Cerebellar cortex (tissue), 1 donor: Measurements from ENCODE around the gene ELAVL1.

ENCODE experiments used
- DNase-seq: peaks from one replicate; pipeline ENCODE4 v3.0.0-alpha.2; 2015; ENCODE audit warnings: low spot score

Gene ELAVL1

DNA sequence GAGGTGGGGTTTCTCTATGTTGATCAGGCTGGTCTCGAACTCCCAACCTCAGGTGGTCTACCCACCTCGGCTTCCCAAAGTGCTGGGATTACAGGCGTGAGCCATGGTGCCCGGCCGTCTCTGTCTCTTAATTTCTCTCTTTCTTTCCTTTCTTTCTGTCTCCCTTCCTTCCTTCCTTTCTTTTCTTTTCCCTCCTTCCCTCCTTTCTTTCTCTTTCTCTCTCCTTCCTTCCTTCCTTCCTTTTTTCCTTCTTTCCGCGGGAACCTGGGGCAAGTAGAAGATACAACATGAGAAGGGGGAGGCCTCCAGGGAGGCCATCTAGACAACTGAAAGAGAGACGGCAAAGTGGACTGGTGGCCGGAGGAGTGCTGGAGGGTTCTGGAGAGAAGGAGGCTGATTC, 15.2 kb upstream of the ELAVL1 start:
- DNase-seq = no peak

DNA sequence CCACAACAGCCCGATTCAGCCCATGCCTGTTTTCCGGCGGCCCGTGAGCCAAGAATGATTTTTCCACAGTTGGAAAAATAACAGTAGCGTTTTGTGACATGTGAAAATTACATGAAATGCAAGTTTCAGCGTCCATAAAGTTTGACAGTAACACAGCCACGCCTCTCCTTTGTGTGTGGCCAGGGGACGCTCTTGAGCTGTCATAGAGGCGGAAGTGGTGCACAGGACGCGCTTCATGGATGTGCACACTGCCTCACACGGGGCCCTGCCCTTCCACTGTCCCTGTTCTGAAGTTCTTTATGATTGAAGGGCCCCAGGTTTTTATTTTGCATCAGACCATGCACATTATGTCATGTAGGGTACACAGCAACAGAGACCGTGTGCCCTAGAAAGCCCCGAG, 12.4 kb upstream of the ELAVL1 start:
- DNase-seq = peak; percentile 38

DNA sequence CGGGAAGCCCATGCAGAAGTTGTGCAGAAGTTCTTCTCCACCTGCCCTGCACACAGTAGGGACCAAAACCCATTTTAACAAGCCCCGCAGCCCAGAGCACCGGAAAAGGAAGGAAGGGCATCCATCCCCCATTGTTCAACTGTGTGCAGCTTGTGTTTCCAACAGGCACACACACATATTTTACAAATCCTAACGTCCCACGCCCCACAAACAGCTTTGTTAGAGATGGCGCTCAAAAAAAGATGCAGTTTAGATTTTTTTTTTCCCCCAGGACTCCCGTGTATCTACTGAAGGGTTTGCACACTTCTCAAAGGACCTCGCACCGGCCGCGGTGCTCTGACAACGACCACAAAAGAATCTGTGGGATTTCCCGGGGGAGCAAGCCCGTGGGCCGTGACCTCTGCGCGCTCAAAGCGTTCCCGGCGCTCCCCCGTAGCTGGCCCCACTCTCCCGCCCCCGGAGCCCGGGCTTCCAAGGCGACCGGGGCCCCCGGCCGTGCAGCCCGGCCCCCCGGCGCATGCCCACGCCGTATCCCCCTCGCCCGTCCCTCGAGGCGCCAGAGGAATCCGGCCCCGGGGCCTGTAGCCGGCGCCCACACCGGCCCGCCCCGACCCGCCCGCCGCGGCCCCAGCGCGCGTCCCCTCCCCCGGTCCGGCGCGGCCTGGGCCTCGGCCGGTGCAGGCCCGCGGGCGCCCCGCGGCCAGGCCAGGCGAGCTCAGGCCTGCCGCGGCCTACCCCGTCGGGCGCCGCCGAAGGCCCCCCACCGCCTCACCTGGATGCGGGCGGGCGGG, 523 bp downstream of the ELAVL1 start:
- DNase-seq = no peak

DNA sequence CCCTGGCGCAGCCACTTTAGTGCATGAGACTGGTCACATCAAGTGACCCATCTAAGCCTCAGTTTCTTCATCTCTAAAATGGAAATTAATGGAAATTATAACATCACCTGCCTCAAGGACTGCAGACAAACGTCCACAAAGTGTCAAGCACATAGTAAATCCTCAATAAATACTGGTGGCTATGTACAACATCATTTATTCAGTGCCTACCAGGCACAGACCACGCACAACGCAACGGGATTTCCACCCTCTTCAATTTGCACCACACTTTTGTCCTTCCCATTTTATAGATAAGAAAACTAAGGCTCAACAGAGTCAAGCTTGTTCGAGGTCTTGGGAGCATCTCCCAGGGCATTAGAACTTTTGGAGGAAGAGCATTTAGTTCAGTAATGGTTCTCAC, 1.4 kb downstream of the ELAVL1 start:
- no peak for DNase-seq

DNA sequence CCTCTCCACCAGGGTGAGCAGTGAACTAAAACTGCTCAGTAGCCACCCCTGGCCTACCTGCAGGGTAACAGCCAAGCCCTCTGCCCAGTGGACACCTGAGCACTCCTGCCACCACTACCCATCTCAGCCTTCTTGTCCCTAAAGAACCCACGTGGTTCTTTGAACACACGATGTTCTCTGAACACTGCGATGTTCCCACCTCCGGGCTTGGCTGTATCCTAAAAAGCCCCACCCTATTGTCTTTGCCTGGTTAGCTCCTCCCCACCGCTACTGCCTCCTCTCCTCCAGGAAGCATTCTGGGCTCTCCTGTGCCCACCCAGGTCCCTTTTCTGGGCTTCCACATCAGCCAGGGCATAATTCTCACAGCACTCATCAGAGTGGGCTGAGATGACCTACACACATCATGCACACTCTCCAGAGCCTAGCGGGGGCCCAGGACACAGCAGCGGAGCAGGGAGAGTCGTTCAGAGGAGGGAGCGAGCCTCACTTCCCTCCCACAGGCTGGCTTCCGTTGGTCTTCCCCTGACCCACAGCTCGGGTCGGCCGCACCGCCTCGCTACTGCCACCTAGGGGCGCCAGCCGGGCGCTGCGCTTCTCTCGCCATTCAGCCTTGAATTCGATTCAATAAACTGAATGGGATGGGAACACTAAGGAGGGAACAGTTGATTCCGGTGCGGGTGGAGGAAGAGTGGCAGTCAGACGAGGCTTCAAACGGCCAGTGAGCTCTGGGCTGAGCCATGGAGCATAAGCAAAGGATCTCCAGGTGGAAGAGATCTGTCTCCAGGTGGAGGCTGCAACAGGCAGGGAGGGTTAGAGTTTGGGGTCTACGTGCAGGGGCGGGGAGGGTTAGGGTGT, 3.2 kb downstream of the ELAVL1 start:
- DNase-seq = peak; percentile 85

DNA sequence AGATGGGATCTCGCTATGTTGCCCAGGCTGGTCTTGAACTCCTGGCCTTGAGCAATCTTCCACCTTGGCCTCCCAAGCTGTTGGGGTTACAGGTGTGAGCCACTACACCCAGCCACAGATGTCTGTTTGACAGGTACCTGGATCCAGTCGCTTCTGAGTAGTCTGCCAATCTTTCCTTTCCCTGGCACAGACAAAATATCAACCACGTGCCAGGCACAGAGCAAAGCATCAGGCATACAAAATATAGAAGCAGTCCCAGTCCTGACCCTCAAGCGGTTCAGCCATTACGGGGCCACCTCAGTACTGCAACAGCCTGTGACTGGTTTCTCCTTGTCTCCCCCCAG, 3.8 kb downstream of the ELAVL1 start:
- DNase-seq = no peak

DNA sequence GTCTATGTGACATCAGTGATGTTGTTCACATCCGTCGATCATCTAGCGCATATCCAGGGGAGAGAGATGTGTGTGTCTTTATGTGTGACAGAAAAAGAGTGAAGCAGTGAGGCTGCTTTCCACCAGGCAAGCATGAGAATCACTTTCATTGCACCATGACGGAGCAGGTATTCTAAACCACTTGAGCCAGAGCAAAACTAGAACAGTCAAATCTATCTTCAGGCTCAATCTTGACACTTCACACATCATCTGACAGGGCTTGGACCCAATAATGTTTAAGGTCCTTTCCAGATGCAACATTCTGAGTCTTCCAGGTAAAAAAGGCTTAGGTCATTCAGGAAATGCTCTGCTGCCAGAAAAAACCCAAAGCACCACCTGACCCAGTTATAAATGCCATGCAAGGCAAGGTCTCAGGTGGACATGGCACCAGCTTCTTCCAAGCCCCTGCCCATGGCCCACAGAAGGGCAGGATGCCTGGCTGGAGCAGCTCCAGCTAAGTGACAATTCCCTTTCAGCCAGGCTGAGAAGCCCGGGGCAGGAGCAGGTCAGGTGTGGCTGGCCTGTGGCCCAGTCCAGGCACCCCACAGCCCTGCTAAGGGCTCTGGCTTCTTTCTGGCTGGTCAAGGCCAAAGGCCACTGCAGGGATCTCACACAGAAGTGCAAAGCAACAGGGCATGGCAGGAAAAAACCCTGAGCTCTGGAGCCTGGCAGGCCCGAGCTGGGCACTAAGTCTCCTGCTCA, 5.0 kb downstream of the ELAVL1 start:
- DNase-seq = no peak

DNA sequence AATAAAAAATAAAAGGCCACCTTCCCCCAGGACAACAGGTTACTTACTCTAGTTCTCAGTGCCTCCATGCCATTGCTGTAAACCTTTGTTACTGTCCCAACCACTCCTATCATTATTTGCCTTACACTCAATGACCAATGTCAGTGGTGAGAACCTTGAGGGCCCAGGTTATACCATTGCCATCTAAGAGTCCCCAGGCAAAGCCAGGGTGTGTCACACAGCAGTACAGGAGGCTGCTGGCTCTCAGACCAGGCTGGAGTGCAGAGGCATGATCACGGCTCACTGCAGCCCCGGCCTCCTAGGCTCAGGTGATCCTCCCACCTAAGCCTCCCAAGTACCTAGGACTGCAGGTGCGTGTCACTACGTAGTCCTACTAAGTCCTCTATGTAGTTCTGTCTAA, 6.1 kb downstream of the ELAVL1 start:
- no peak for DNase-seq

DNA sequence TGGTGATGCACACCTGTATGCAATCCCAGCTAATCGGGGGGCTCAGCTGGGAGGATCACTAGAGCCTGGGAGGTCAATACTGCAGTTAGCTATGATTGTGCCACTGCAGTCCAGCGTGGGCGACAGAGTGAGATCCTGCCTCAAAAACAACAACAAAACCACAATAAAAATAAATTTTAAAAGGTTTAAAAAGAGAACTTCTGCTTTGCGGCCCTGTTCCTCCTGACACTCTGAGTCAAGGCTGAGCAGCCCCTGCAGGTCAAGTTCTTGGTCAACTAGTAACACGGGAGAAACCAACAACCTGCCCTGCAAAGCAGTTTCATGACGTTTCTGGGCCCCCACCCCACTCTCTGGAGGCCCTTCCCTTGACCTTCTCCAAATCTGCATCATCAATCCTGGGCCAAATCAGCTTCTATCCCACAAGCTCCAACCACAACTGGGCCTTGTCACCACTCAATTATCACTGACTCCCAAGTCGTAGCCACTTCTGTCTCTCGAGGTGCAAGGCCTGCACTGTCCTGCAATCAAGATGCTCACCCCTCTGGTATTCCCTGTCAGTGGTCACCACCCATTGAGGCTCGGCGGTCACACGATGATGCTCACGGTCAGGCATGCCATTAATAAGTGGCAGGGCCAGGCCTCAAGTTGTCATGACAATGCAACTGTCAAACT, 7.5 kb downstream of the ELAVL1 start:
- DNase-seq = no peak

DNA sequence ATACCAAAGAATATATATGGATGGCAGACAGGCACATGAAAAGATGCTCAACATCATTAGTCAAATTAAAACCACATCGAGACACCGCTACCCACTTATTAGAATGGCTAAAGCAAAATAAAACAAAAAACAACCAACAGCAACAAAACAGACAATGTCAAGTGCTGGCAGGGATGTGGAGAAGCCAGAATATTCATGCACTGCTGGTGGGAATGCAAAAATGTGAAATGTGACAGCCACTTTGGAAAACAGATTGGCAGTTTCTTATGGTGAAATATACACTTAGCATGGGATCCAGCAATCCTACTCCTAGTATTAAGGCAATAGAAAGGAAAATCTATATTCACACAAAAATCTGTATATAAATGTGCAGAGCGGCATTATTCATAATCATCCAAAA, 8.6 kb downstream of the ELAVL1 start:
- DNase-seq = no peak

DNA sequence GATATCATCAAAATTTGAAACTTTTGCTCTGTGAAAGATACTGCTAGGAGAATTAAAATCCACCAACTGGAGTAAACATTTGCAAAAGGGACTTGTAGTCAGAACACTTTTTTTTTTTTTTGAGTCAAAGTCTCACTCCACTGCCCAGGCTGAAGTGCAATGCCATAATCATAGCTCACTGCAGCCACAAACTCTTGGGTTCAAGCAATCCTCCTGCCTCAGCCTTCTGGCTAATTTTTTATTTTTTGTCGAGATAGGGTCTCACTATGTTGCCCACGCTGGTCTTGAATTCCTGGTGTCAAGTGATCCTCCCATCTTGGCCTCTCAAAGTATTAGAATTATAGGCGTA, 9.7 kb downstream of the ELAVL1 start:
- no peak for DNase-seq

DNA sequence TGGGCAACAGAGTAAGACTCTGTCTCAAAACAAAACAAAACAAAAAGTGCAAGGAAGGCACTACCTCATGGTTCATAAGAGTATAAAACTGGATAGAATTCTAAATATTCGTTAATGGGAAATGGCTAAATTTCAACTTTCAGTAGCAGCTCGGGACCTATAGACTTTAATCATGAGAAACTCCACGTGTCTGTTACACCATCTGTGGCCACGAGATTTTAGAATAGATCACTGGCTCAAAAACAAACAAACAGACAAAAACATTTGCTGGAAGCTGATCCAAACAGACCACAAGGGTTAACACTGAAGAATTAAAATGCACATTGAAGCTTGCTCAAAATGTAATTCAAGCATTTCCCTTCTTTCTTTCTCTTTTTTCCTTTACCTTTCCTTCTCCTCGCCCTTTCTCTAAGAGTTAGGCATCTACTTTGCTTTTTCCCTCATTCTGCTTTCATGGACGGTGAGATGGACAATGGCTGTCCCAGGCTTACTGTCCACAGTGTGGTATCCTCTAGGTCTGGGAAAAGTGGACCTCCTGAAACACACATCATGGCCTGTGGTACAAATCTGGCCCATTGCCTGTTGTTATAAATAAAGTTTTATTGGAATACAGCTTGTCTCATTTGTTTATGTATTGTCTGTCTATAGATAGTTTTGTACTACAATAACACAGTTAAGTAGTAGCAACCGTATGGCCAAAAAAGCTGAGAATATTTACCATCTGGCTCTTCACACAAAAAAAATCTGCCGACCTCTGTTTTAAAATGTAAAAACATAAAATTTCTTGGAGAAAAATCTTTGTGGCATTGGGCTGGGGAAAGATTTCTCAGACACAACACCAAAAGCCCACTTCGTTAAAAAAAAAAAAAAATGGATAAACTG, 10.3 kb downstream of the ELAVL1 start:
- DNase-seq = no peak

DNA sequence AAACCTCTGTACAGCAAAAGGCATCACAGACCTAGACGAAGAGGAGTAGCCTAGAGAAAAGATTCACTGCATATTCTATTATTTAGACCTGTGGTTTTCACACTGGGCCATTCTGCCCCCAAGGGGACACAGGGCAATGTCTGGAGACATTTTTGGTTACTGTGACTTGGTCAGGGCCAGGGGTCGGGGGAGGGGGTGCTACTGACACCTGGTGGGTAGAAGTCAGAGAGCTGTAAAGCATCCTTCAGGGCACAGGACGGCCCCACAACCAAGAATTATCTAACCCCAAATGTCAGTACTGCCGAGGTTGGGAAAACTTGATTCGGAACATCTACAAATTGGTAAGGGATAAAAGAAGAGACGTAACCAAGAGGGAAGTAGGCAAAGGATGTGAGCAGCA, 11.3 kb downstream of the ELAVL1 start:
- no peak for DNase-seq

DNA sequence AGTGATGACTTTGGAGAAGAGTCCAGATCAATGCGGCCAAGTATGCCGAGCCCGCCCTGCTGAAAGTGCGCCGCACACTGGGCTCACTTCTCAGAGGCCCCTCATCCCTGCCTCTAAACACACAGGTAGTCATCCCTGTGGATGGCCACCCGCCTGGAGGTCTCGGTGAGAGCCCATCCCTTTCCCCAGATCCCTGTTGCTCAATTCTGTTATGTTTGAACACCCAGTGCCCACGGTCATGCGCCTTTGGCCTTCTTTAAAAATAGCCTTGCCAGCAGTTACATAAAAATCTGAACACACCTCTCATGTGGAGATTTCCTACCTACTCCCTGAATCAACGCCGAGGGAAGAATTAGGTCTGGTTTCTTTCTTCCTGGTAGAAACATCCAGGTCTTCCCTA, 11.9 kb downstream of the ELAVL1 start:
- DNase-seq = peak; percentile 47

DNA sequence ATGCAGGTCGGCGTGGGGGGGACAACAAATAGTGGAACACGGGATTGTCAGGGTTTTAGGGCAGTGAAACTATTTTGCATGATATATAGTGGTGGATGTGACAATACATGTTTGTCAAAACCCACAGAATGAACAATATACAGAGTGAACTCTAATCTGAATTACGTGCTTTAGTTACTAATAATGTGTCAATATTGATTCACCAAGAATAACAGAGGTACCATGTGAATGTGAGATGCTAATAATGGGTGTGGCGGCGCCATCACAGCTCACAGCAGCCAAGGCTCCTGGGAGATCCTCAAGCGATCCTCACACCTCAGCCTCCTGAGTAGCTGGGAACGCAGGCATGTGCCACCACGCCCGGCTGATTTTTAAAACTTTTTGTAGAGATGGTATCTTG, 12.9 kb downstream of the ELAVL1 start:
- DNase-seq = no peak

DNA sequence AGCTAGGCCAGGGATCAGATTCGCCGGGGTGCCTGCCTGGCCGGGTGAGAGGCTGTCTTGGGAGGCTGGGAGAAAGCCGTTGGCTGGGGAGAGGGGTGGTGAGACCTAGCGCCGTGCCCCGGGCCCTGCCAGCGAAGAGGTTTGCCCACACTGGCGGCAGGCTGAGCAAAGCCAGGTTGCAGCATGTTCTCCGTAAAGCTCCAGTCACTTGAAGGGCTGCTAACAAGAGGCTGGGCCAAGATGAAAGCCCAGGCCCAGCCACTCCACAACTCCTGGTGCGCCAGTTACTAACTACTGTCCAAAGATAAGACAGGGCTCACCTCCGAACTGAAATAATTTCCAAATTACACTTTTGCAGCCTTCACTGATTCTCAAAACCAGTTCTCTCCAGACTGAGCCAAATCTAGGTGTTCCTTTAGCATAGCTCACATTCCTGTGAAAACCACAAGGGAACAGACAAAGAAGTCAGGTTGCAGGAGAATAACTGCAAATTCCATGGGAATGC, 16.3 kb downstream of the ELAVL1 start:
- no peak for DNase-seq

DNA sequence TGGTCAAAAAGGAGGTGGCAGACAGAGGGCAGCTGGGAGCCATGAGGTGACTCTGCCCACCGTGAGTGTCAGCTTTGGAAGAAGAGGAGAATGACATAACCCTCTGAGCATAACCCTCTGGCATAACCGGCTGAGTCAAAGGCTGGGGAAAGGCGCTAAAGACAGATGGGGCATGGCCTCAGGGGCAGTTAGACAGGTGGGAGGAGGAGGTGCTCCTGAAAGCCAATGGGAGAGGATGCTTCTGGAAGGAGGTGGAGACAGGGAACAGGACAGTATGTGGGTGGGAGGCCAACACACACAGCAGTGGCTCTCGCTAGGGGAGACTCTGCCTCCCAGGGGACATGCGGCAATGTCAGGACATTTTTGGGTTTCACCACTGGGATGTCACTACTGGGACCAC, 17.1 kb downstream of the ELAVL1 start:
- no peak for DNase-seq

DNA sequence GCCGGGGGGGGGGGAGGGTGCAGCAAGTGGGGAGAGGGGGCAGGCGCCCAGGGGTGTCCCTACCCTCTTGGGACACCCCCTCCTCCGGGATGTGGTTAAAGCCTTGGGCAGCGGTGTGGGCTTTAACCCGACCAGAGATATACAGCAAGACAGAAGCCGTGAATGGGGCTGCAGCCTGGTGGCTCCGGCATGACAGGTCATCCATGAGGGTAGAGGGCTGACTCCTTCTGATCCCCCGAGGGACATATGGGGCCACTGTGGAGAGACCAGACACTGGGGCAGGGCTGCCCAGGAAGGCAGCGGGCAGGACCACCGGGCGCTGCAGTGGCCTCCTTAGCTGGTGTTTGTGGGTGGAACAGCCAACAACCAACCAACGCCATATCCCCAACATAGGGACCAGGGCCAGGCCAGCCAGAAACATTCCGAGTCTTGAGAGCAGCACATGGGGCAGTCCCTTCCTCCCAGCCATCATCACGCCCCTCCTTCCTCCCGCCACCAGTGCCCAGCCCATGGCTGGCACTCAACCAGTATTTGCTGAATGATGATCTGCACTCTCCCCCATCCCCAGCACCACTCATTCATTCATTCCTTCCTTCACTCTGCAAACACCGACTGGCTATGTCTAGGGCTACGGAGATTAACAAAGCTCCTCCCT, 18.2 kb downstream of the ELAVL1 start:
- DNase-seq = no peak

DNA sequence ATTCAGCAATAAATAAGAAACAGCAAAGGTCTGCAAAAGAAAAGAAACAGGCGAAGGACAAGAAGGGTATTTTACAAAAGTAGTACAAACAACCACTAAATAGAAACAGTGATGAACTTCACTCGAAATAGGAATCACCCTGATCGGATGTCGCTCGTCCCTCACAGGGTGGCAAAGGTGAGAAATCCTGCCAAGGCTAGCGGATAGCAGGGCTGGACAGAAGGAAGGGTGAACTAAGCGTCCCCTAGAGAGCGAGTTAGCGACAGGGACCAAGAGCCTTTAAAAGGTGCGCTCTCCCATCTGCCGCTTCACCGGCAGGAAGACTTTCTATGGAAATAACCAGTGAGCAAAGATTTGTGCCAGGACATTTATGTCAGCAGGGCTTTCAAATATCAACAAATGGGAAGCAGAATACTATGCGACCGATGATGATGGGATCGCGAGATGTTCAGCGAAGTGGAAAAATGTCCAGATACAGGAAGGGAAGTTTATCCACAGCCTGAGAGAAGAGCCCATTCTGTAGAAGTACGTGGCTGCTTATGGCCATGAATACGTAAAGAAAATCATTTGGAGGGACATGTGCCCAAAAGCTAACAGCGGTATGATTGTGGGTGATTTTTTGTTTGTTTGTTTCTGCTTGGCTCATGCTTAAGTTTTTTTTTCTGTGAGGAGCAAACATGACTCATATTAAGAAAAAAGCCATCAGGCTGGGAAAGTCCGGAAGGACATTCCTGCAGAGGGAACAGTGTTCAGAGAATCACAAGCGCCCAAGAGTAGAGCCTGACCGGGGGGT, 18.9 kb downstream of the ELAVL1 start:
- peak; percentile 62 for DNase-seq

DNA sequence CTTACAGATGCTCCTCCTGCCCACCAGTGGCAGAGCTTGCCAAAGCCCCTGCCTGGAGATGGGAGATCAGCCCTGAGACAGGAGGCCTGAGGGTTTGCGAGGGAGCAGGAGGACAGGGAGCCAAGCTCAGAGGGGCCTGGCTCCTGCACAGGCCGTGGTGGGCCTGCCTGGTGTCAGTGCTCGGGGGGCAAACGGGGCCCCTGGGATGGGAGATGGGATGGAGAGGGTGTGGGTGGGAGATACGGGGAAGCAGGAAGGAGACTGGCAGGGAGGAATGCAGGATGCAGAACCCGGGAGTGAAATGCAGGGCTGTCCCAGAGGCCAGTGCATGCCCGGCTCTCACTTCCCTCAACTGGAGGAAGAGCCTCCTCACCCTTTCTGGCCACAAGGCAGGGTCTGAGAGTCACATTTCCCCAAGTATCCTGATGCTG, 19.9 kb downstream of the ELAVL1 start:
- DNase-seq = no peak
